Ramos (cell line): ENCODE data around the gene SHISAL1.

ENCODE experiments used
- in situ Hi-C: fragments of 300-500 bp; cut with MboI; formaldehyde crosslinking; loops from one replicate; pipeline ENCODE4 v1.14.3; 2022; ENCODE audit warnings: low sequenced_read_pairs; ENCODE audit not compliant: unreplicated experiment

SHISAL1 gene

DNA sequence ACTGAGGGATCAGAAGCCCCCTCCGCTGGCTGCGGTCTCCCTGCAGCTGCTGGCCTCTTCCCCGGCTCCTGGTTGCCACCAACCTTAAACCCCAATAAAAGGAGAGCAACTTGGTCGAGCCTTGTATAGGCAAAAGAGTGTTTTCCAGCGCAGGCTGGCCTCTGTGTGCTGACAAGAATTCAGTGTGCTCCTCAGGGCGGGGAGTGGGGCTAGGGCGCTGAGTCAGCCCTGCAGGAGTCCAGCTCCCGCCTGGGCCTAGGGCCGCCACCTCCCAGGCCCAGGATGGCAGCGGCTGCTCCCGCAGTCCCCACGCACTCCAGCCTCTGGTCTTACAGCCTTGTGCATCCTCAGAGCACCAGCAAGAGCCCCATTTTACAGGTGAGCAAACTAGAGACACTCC, at the start of gene SHISAL1:
SHISAL1 (minus strand) TSS at position 186 of the 400 bp plus-strand sequence. CDS start 12,006 bp downstream, outside the sequence.
- in situ Hi-C loops, result no loop called here

DNA sequence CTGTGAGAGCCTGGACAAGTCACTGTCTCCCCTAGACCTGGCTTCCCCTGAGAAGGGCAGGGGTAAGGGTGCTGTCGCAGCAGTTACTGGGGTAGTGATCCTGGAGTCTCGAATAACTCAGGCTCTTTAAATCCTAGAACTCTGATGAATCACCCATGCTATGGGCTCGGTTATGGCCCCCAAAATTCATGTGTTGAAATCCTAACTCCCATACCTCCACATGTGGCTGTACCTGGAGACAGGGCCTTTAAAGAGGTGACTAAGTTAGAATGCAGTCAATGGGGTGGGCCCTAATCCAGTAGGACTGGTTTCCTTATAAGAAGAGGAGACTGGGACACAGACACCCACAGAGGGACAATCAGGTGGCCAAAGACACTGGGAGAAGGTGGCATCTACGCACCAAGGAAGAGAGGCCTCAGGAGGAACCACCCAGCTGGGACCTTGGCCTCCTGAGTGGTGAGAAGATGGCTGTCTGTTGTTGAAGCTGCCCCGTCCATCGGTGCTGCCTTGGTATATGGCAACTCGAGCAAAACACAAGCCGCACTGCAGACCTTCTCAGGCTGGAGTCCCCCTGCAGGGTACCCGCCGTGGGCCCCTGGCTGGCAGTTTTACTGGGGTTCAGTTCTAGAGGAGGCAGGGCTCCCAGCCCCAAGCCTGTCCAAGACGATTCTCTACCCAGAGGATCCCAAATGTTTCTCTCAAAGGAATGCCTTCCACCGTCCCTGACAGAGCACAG, 48.8 kb upstream of the SHISAL1 start:
- in situ Hi-C loops, result no loop called here

DNA sequence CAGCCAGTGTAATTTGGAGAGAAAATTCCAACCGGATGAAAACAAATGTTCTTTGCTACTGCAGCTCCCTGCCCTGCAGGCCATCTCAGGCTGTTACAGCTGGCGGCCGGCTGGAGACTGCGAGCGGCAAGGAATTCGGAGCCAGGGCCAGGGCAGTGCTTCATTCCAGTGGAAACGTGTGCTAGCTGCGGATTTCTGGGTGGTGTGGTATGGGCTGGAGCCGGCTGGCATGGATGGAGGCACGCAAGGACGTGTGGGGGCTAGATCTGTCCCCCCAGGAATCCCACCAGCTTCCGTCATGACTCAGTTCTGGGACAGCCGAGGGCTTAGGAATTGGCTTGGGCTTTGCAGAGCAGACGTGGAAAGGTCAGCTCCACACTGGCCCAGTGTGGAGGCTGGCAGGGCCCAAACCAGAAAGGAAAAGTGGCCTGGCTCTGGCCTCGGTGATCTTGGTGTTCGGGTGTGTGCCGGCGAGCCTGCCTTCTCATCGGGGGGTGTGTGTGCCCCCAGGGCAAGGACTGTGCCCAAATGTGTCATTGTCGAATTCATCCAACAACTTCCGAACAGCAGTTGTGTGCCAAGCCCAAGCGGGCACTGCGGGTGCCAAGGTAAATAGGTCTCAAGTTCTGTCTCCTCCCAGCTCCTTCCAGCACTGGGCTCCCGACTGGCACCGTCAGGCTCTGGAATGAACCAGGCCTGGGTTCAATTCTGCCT, 48.1 kb upstream of the SHISAL1 start:
- in situ Hi-C loops, result no loop called here

DNA sequence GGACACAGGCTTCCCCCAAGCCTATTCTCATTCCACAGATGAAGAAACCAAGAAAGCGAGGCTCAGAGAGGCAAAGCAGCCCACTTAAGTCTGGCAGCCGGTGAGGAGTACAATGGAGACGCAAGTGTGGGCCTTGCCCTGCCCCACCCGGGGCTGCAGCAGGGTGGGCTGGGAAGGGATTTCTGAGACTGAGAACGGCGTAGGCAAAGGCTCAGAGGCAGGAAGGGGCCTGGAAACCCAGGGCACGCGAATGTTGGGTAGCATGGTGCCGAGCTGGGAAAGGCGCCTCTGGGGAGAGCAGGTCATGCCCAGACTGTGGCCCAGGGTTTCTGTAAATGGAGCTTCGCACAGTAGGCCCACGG, 47.5 kb upstream of the SHISAL1 start:
- in situ Hi-C loops, result no loop called here

DNA sequence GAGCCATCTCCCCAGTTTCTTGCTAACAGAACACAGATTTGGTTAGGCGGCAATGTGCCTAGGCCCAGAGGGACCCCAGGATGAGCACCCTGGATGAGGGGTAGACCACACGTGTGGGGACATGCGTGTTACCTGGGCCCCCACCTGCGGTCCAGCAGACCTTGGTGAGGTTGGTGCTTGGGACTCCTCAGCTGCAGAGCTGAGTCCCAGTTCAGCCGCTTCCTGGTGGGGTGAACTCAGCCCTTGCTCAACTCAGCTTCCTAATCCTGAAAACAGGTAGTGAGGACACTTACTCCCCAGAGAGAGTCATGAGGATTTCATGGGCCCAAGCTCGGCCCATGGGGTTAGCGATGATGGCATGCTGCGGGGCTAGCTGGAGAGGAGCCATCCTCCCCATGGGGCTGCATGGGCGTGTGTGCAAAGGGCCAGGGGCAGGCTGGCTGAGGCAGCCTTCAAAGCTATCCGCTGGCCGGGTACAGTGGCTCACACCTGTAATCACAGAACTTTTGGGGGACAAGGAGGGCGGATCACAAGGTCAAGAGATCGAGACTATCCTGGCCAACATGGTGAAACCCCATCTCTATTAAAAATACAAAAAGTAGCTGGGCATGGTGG, 46.9 kb upstream of the SHISAL1 start:
- in situ Hi-C loops, result no loop called here

DNA sequence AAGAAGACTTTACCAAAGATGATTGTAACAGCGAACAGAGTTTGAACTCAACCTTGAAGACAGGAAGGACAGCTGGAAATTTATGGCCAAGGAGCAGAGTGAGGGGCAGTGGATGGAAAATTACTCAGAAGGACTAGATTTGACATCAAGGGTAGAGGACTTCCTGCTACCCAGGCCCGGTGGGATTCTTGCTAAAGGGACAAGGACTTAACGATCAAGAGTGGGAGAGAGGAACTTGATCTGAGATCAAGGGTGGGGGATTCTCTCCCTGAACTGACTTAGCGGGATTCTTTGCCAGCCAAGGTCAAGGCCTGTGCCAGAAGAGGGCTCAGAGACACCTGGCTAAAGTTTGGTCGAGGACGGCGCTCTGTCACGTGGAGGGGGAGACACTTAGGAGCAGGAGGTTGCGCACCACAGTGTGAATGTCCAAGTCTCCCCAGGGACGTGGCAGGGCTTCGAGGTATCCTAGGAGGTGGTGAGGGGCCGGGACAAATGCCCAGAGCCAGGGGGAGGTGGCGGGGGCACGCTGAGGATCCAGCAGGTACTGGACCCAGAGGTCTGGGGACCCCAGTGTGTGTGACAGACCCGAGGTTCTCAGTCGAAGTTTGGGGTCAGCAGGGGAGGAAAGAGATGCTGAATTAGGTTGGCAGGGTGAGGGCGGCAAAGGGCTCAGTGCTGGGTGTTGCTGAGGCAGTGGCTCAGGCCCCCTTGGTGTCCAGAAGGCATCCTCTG, 46.1 kb upstream of the SHISAL1 start:
- in situ Hi-C loops, result no loop called here

DNA sequence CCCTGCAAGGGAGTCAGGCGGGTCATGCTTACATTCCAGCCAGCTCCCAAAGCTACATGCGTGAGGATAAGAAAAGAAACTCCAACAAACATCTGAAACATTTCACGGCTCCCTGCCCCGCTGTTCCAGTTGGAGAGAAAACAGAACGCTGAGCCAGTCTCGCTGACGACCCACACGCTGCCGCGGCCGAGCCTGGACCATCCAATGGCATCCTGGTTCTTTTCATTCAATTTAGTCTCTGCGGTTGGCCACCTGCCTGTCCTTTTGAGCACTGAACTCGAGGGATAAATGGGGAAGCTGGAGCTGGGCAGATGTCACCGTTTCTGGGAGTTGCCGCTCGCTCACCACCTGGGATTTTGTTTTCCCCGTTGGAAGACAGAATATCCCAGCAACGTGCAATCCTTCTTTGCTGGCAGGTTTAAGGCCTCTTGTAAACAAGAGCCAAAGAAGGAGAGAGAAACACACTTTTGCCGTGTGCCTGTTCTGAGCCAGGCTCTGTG, 45.3 kb upstream of the SHISAL1 start:
- in situ Hi-C loops, result no loop called here

DNA sequence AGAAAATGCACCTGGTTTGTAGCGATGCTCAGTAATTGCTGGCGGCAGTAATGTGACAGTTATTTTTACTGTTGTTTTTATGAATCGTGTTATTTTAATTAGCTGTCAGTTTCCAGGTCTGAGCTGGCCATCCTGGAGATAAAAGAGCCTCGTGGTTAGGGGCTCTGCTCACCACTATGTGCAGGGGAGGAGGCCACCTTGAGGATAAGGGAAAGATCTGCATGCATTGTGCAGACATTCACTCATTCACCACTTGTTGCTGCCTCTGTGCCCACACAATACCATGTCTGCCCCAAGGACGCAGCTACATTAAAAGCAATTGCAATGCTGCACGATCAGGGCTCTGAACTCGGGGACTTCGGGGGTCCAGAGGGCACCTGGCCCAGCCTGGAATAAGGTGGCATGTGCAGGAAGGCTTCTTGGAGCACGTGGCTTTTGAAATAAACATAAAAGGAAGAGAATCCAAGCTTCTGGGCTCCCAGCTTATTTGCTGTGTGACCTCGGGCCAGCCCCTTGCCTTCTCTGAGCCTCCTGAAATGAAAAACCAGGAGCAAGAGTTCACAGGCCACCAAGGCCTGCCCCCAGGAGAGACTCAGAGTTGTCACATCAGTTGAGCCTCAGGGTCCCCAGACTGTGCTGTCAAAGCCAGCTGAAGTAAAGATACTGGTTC, 44.7 kb upstream of the SHISAL1 start:
- in situ Hi-C loops, result no loop called here

DNA sequence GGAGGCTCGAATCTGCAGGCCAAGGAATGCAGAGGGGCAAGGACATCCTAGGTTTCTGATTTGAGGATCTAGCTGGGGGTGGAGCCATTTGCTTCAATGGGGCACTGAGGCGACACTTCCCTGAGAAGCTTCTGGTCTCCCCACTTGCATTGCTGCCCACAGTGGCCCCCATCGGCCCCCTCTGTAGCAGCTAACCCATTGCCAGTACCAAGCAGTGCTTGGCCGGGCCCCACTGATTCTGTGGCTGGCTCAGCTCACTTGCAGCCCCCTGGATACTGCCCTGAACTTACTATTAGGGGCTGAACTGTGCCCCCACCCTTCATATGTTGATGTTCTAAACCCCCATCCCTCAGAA, 42.9 kb upstream of the SHISAL1 start:
- in situ Hi-C loops, result no loop called here

DNA sequence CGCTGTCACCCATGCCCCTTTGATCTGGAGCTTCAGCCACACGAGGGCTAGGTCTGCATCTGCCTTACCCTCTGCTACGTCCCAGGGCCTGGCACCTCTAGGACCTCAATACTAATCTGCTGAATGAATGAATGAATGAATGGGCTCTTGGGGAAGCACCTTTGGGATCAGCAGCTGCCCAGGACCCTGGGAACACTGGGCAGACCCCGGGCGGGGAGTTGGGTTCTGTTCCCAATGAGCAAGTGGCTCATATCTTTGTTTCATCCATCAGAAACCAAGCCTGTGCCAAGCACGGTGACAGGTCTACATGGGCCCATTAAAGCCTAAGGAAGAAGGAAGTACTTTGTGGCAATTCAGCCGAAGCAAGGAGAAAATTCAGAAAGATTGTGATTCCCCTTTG, 41.5 kb upstream of the SHISAL1 start:
- in situ Hi-C loops, result no loop called here

DNA sequence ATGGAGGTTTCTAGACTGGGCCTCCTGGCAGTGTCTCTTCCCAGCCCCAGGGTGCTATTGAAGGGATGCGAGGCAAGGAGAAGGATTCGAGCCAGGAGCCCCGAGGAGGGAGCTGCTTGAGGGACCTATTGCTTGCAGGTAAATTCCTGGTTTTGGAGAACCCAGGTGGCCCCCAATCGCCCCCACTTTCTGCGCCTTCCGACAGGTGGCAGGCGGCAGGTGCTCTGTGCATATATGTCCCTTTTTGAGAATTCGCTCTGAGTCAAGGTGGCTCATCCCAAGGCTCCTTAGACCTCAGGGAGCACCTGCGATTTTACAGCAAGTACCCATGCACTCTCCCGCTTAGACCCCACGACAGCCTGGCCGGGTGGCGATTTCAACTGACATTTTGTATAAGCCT, 40.3 kb upstream of the SHISAL1 start:
- in situ Hi-C loops, result no loop called here

DNA sequence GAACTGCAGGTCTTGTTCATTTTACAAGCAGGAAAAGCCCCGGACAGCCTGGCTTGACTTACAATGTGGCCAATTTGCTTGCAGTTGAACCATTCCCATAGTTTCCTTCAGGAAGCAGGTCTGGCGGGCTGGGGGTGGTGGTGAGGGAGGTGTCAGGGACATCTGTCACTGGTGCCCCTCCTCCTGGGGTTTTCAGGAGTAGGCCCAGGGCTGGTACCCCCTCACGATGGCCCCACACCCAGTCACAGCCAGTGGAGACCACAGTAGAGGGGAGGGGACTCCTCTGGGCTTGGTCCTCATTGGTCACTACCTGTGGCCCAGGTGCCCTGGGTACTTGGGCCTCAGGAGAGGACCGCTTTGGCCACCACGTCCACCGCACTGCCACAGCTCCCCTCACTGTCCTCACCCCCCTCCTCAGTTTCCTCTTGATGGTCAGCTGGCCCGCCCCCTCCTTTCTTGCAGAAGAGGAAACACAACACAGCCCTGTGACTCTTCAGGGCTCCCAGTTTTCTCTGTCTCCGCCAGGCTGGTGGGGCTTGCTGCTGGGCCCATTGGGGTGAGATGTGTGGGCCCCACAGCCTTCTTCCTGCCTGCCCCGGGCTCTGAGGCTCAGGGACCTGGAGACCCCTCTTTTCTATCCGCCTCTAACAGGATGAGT, 39.8 kb upstream of the SHISAL1 start:
- in situ Hi-C loops, result no loop called here

DNA sequence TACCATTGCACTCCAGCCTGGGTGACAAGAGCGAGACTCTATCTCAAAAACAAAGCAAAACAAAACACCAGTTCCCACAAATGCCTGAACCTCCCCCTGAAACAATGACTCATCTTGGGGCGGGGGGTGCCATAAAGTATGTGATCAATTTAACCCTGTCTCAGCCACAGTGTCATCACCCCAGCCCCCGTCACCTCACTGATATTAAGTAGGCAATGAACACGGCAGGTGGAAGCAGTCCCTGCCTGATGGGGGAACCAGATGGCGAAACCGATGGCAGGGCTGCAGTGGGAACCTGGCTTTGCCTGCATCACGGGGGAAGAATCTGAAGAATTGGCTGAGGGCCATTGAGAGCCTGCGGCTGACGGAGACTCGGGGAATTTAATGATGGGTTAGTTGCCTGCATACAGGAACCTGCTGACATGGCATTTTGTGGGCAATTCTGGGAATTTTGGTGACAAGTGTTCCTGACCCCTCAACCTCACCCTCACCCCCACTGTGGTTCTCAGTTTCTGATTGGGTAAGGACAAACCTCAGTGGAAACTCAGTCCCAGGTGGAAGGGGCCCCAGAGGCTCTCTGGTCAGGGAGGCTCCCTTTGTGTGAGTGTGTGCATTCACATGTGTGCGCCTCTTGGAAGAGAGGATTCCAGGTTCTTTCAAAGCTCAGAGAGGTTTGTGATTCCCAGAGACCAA, 39.1 kb upstream of the SHISAL1 start:
- in situ Hi-C loops, result no loop called here

DNA sequence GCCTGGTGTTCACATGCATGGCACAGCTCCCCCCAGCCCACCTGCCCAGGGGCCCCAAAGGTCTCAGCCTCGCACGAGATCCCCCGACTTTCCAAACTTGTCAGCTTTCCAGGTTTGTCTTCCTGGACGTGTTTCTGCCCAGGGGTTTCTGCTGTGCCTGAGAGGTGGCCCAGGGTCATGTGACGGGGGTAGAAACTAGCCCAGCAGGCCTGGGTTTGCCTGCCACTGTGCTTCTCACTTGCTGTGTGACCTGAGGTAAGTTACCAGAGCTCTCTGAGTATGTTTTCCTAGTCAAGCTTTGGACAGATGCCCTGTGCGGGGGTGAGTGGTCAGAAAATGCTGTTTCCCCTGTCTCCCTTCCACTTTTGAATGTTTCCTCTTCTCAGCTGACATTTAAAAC, 38.3 kb upstream of the SHISAL1 start:
- in situ Hi-C loops, result no loop called here

DNA sequence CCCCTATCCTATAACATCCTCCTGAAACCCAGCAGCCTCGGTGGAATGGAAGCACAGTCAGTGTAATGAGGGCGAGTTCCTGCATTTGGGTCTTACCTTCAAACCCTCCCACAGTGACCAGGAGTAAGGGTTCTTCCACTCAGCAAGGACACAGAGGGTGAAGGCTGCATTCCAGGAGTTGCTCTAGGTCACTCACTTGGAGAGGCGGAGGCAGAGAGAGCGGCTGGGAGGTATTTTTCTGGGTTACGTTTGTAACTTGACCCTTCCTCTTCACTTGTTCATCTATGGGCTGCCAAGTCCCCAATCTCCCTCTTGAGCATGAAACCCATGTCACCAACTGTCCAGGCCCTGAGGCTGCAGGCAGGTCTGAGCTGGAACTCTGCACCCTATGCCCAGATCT, 36.8 kb upstream of the SHISAL1 start:
- in situ Hi-C loops, result no loop called here

DNA sequence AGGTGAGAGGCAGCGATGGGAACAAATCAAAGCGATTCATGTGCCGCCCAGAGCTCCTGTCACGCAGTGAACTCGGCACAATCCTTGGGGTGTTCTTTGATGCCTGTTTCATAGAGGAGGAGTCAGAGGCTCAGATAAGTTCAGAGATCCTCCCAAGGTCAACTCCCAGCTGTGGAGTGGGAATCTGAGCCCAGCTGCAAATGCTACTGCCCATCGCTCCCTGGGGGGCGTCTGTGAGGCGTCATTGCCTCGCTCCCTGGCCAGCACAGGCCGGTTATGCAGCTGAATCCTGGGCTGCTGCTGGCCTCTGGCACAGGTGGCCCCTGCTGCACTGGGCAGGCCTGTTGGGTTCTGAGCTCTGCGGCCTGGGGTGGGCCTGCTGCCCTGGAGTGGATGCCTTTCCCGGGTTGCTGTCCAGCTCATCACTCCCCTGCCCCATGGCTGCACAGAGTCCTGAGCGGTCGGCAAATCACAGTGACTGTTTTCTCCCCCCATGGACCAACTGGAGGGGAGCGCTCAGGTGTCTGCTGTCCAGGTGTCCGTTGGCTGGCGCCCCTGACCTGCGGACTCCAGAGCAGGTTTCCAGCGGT, 36.3 kb upstream of the SHISAL1 start:
- in situ Hi-C loops, result no loop called here

DNA sequence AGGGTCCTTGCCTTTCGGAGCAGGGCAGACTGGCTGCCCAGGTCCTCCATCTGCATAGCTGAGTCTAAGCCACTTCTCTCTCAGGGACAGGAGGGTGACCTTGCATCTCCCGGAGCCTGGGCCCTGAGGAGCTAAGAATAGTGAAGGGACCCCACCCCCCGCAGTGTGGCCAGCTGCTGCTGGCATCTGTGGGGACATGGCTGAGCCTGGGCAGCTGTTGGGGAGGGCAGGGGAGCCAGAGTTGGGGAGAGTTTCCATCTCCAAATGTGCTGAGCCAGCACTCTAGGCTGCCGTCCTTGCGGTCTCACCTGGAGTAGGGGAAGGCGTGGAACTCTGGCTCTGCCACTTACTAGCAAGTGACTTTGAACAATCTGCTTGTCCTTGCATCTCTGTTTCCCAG, 34.8 kb upstream of the SHISAL1 start:
- in situ Hi-C loops, result no loop called here

DNA sequence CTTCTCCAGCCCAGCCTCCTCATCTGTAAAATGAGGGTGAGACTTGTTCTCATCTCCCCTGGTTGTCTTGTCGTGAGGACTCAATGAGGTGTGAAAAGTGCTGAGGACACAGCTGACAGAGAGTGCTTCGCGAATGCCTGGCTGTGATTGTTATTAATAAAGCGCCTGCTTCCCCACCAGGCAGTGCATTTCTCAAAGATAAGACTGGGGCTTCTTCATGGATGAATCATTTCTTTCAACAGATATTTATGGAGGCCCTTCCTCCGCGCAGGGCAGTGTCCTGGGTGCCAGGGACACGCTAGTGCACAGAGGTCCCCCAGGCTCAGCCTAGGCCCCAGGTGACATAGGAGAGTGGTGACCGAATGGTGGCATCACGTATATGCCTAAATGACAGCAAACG, 34.3 kb upstream of the SHISAL1 start:
- in situ Hi-C loops, result no loop called here

DNA sequence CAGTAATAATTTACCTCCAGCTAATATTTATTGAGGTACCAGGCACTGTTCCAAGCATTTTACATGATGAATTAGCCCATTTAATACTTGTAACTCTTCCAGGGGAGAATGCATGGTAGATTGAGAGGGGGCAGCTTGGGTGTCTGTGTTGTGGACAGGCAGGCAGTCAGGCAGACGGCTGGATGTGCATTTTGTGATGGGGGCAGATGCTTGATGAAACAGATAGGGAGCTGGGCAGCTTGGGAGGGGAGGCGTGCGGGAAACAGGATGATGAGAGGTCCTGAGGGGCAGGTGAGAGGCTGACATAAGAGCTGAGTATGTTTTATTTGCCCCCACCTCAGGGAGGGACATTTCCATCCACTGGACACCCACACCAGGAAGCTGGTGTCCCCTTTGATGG, 33.1 kb upstream of the SHISAL1 start:
- in situ Hi-C loops, result no loop called here
